PC-9 (cell line): ENCODE measurements around the gene CHRFAM7A.
"Not testable (repeated sequence)": the region's sequence is repeated elsewhere in the genome, so short reads cannot be mapped to it uniquely, and the experiment has no call there.

ENCODE experiments used
- CTCF ChIP-seq: fragments of 200-600 bp; sonication (generic); conservative IDR thresholded peaks from 2 replicates; pipeline ENCODE4 v1.6.1; 2017; ENCODE audit warnings: mixed run types, antibody characterized with exemption, mild to moderate bottlenecking, moderate library complexity
- EZH2 ChIP-seq: fragments of 200-600 bp; sonication (generic); IDR thresholded peaks from 2 replicates; pipeline ENCODE4 v1.8.0; 2017; ENCODE audit warnings: antibody characterized with exemption, low read depth

- not testable (repeated sequence) for TF ChIP-seq CTCF, EZH2
Measured at GRCh38 chr15:30349803-30350202, 43.5 kb downstream of the CHRFAM7A start.
